LNCAP (cell line): ENCODE results near the gene SEC14L2.

Experiments
- CTCF ChIP-seq: fragments of 450-650 bp; IDR thresholded peaks from 2 replicates; pipeline ENCODE4 v1.5.1; 2017; ENCODE audit warnings: mild to moderate bottlenecking

Gene SEC14L2

GRCh38 chr22:30459181-30460052 is 62.6 kb downstream of the SEC14L2 start:
- TF ChIP-seq CTCF, result no peak

- no peak for TF ChIP-seq CTCF
Observed at GRCh38 chr22:30460147-30460546, 63.3 kb downstream of the SEC14L2 start.

- TF ChIP-seq CTCF, result no peak
Observed at GRCh38 chr22:30469165-30469564, 72.3 kb downstream of the SEC14L2 start.

- no peak for TF ChIP-seq CTCF
Observed at GRCh38 chr22:30470655-30471054, 73.8 kb downstream of the SEC14L2 start.

- TF ChIP-seq CTCF, result no peak
Observed at GRCh38 chr22:30471616-30472318, 74.9 kb downstream of the SEC14L2 start, which contains the start of gene SEC14L3. SEC14L3 (minus strand) TSS chr22:30472017; CDS start chr22:30471958, 59 bp downstream.

GRCh38 chr22:30472994-30473720 is 76.3 kb downstream of the SEC14L2 start:
- no peak for TF ChIP-seq CTCF

- no peak for TF ChIP-seq CTCF
Observed at GRCh38 chr22:30474121-30474520, 77.3 kb downstream of the SEC14L2 start.
